Muscle layer of colon (tissue), 2 donors: ENCODE data around the gene EP300.
"Not testable (repeated sequence)": the region's sequence is repeated elsewhere in the genome, so short reads cannot be mapped to it uniquely, and the experiment has no call there.

ENCODE experiments used
- H3K27ac ChIP-seq: one replicate; pipeline ENCODE4 v1.7.0; 2013; ENCODE audit warnings: low read depth, mild to moderate bottlenecking, low read length, moderate library complexity
- H3K27me3 ChIP-seq, 2 donors: one replicate each; pipeline ENCODE4 v1.7.0; 2013; ENCODE audit warnings: low read length in 2 of 2, mild to moderate bottlenecking in 2 of 2; ENCODE audit not compliant: insufficient read depth in 2 of 2, control insufficient read depth in 1 of 2
- H3K36me3 ChIP-seq: one replicate; pipeline ENCODE4 v1.7.0; 2013; ENCODE audit warnings: mild to moderate bottlenecking, low read length; ENCODE audit not compliant: insufficient read depth
- H3K4me1 ChIP-seq: one replicate; pipeline ENCODE4 v1.7.0; 2013; ENCODE audit warnings: mild to moderate bottlenecking, low read length; ENCODE audit not compliant: insufficient read depth
- H3K4me3 ChIP-seq, 2 donors: one replicate each; pipeline ENCODE4 v1.7.0; 2013; ENCODE audit warnings: low read length in 2 of 2, low read depth in 1 of 2, mild to moderate bottlenecking in 1 of 2, moderate library complexity in 1 of 2
- H3K9ac ChIP-seq: one replicate; pipeline ENCODE4 v1.7.0; 2013; ENCODE audit warnings: low read length
- H3K9me3 ChIP-seq: one replicate; pipeline ENCODE4 v1.7.0; 2013; ENCODE audit warnings: mild to moderate bottlenecking, low read length
- donor health status: abdominal sarcoma.
- donor health status: Adenocarcinoma of cecum.

Gene EP300

DNA sequence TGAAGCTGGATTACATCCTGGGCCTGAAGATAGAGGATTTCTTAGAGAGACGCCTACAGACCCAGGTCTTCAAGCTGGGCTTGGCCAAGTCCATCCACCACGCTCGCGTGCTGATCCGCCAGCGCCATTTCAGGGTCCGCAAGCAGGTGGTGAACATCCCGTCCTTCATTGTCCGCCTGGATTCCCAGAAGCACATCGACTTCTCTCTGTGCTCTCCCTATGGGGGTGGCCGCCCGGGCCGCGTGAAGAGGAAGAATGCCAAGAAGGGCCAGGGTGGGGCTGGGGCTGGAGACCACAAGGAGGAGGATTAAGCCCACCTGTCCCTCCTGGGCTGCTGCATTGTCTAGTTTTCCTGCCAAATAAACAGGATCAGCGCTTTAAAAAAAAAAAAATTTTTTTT, 28.1 kb upstream of the EP300 start:
- H3K4me3 ChIP-seq, H3K9me3 ChIP-seq, H3K27ac ChIP-seq, H3K27me3 ChIP-seq, H3K9ac ChIP-seq, H3K4me1 ChIP-seq, H3K36me3 ChIP-seq: not testable (repeated sequence)

DNA sequence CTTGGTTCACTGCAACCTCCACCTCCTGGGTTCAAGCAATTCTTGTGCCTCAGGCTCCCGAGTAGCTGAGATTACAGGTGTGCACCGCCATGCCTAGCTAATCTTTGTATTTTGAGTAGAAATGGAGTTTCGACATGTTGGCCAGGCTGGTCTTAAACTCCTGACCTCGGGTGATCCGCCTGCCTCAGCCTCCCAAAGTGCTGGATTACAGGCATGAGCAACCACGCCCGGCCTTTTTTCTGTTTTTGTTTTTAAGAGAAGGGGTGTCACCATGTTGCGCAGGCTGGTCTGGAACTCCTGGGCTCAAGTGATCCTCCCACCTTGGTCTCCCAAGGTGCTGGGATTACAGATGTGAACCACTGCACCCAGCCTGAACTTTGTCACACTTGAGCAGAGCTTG, 26.1 kb upstream of the EP300 start:
- H3K4me3 ChIP-seq, H3K9ac ChIP-seq, H3K9me3 ChIP-seq, H3K4me1 ChIP-seq, H3K27ac ChIP-seq, H3K36me3 ChIP-seq, H3K27me3 ChIP-seq: not testable (repeated sequence)

DNA sequence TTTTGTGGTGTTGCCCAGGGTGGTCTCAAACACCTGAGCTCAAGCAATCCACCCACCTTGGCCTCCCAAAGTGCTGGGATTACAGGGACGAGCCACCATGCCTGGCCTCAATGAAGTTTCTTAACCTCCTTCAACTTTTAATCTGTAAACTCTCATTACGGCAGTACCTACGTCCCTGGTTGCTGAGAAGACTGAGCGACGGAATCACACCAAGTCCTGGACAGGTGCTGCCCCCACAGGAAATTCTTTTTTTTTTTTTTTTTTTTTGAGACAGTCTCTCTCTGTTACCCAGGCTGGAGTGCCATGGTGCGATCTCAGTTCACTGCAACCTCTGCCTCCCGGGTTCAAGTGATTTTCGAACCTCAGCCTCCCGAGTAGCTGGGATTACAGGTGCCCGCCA, 24.4 kb upstream of the EP300 start:
- not testable (repeated sequence) for H3K27ac ChIP-seq, H3K4me3 ChIP-seq, H3K9ac ChIP-seq, H3K27me3 ChIP-seq, H3K4me1 ChIP-seq, H3K9me3 ChIP-seq, H3K36me3 ChIP-seq

DNA sequence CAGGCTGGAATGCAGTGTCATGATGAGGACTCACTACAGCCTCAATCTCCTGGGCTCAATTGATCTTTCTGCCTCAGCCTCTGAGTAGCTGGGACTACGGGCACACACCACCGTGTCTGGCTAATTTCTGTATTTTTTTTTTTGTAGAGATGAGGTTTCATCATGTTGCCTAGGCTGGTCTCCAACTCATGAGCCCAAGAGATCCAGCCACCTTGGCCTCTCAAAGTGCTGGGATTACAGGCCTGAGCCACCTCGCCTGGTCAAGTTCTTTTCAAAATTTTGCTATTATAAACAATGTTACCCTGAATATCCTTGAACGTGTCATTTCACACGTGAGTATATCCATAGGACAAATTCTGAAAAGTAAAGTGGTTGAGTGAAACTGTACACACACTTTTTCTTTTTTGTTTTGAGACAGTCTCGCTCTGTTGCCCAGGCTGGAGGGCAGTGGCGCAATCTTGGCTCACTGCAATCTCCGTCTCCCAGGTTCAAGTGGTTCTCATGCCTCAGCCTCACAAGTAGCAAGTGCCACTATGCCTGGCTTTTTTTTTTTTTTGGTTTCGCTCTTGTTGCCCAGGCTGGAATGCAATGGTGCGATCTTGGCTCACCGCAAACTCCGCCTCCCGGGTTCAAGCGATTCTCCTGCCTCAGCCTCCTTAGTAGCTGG, 21.6 kb upstream of the EP300 start:
- Histone ChIP-seq H3K27ac (no peak overlapping the region), H3K9me3 (no peaks in the 10 kb centered on the region), H3K4me3 (no peak overlapping the region), H3K36me3 (no peaks in the 10 kb centered on the region), H3K9ac (no peak overlapping the region), H3K4me1 (no peaks in the 10 kb centered on the region), H3K27me3 (no peaks in the 10 kb centered on the region)

DNA sequence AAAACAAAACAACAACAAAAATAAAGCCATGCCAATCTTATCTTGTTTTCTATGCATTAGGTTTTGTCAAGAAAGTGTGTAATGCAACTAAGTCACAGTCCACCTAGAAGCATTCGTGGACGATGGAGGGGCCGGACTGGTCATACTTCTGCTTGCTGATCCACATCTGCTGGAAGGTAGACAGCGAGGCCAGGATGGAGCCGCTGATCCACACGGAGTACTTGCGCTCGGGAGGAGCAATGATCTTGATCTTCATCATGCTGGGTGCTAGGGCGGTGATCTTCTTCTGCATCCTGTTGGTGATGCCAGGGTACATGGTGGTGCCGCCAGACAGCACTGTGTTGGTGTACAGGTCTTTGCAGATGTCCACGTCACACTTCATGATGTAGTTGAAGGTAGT, 18.3 kb upstream of the EP300 start:
- Histone ChIP-seq H3K27ac (no peak overlapping the region), H3K4me1 (no peaks in the 10 kb centered on the region), H3K4me3 (no peak overlapping the region), H3K9me3 (no peaks in the 10 kb centered on the region), H3K9ac (no peak overlapping the region), H3K27me3 (no peaks in the 10 kb centered on the region), H3K36me3 (no peaks in the 10 kb centered on the region)

DNA sequence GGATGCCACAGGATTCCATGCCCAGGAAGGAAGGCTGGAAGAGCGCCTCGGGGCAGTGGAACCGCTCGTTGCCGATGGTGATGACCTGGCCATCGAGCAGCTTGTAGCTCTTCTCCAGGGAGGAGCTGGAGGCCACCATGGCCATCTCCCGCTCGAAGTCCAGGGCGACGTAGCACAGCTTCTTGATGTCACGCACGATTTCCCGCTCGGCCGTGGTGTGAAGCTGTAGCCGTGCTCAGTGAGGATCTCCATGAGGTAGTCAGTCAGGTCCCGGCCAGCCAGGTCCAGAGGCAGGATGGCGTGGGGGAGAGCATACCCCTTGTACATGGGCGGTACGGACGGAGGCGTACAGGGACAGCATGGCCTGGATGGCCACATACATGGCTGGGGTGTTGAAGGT, 17.9 kb upstream of the EP300 start:
- no peaks in the 10 kb centered on the region for H3K36me3 ChIP-seq
- H3K9me3 ChIP-seq, result no peaks in the 10 kb centered on the region
- no peaks in the 10 kb centered on the region for H3K4me1 ChIP-seq
- H3K4me3 ChIP-seq, result no peak overlapping the region
- no peak overlapping the region for H3K9ac ChIP-seq
- H3K27me3 ChIP-seq, result no peaks in the 10 kb centered on the region
- H3K27ac ChIP-seq, result no peak overlapping the region

DNA sequence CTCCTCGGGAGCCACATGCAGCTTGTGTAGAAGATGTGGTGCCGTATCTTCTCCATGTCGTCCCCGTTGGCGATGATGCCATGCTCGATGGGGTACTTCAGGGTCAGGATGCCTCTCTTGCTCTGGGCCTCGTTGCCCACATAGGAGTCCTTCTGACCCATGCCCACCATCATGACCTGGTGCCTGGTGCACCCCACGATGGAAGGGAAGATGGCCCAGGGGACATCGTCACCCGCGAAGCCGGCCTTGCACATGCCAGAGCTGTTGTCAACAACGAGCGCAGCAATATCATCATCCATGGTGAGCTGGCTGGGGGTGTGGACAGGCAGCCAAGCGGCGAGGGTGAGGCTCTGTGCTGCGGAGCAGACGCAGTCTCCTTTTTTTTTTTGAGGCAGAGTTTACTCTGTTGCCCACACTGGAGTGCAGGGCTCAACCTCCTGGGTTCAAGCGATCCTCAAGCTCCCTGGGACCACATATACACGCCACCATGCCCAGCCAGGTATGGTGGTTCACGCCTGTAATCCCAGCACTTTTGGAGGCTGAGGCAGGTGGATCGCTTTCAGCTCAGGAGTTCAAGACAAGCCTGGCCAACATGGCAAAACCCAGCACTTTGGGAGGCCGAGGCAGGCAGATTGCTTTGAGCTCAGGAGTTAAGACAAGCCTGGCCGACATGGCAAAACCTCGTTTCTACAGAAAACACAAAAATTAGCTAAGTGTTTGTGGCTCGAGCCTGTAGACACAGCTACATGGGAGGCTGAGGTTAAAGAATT, 17.3 kb upstream of the EP300 start:
- Histone ChIP-seq H3K27ac (no peak overlapping the region), H3K27me3 (no peaks in the 10 kb centered on the region), H3K9ac (no peak overlapping the region), H3K9me3 (no peaks in the 10 kb centered on the region), H3K4me1 (no peaks in the 10 kb centered on the region), H3K36me3 (no peaks in the 10 kb centered on the region), H3K4me3 (no peak overlapping the region)

DNA sequence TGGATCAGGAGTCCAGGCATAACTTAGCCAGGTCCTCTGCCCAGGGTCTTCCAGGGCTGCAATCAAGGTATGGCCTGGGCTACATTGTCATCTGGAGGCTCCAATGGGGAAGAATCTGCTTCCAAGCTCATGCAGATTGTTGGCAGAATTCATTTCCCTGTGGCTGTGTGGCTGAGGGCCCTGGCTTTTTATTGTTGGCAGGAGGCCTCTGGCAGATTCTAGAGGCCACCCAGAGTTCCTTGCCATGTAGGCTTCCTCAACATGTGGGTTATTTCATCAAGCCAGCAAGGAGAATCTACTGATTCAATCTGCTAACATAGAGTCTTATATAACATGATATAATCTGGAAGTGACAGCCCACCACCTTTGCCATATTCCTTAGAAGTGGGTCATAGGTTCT, 16.4 kb upstream of the EP300 start:
- no peaks in the 10 kb centered on the region for H3K4me1 ChIP-seq
- H3K4me3 ChIP-seq, result no peak overlapping the region
- no peak overlapping the region for H3K9ac ChIP-seq
- H3K27ac ChIP-seq, result no peak overlapping the region
- no peaks in the 10 kb centered on the region for H3K27me3 ChIP-seq
- H3K9me3 ChIP-seq, result no peaks in the 10 kb centered on the region
- no peaks in the 10 kb centered on the region for H3K36me3 ChIP-seq

DNA sequence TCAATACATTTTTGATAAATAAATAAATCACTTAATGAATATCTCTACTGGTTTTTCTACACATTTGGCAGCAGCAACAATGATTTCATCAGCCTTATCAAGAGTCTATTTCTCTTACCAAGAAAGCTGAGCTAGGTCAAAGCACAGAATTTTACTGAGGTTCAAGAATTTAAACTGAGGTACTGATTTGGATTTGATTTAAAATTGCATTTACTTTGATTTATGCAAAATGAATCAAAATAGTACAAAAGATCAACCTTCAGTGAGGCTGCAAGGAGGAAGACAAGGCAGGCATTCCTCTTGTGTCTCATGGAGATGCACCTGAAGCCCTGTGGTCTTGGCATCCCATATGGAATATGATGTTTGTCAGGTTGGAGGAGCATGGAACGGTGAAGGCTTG, 15.5 kb upstream of the EP300 start:
- Histone ChIP-seq H3K9me3 (no peaks in the 10 kb centered on the region), H3K27ac (no peak overlapping the region), H3K36me3 (no peaks in the 10 kb centered on the region), H3K4me1 (no peaks in the 10 kb centered on the region), H3K27me3 (no peaks in the 10 kb centered on the region), H3K4me3 (no peak overlapping the region), H3K9ac (no peak overlapping the region)

DNA sequence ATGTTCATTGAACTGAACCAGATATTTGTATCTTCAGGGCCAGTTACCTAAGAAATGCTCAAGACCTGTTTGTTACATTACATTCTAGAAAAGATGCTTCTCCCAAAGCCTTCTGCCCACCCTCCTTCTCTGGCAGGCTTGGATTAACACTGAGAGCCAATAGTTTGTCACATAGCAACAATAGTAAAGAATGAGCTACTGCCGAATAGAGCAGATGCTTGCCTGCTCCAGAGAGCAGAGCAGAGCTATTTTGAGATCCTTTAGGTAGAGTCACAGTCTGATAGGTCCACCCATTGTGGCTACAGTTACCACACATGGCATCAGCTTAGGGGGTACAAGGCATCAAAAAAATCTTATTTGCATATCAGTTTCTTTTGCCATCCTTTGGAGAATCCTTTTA, 13.5 kb upstream of the EP300 start:
- H3K4me1 ChIP-seq, result no peaks in the 10 kb centered on the region
- no peak overlapping the region for H3K9ac ChIP-seq
- H3K27me3 ChIP-seq, result no peaks in the 10 kb centered on the region
- H3K27ac ChIP-seq, result no peak overlapping the region
- H3K4me3 ChIP-seq, result no peak overlapping the region
- no peaks in the 10 kb centered on the region for H3K36me3 ChIP-seq
- H3K9me3 ChIP-seq, result no peaks in the 10 kb centered on the region

DNA sequence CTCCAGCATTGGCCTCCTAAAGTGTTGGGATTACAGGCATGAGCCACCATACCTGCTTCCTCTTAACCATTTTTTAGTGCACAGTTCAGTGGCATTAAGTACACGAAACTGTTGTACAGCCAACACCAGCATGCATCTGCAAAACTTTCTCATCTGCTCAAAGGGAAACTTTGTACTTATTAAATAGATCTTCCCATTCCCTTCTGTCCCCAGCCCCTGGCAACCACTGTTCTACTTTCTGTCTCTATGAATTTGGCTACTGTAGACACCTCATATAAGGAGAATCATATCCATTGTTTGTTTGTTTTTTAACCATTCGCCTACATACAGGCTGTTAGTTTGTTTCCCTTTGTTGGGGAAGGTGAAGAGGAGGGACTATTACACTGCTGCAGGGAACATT, 6.5 kb upstream of the EP300 start:
- no peaks in the 10 kb centered on the region for H3K36me3 ChIP-seq
- H3K27me3 ChIP-seq, result no peaks in the 10 kb centered on the region
- no peak overlapping the region for H3K4me3 ChIP-seq
- H3K27ac ChIP-seq, result no peak overlapping the region
- no peak overlapping the region for H3K9ac ChIP-seq
- H3K4me1 ChIP-seq, result no peaks in the 10 kb centered on the region
- H3K9me3 ChIP-seq, result no peaks in the 10 kb centered on the region
